CD4-positive, alpha-beta T cell treated with Interleukin-4 for 1 hour (primary cell): ENCODE measurements around the gene AFG3L2.

Experiments
- DNase-seq, 2 donors: peaks; one replicate each; pipeline ENCODE4 v3.0.0-alpha.2; 2020 to 2022

The AFG3L2 gene

GRCh38 chr18:12318857-12319256 is 58.2 kb downstream of the AFG3L2 start:
- no peak for DNase-seq

GRCh38 chr18:12318334-12318697 is 58.7 kb downstream of the AFG3L2 start:
- no peak for DNase-seq

GRCh38 chr18:12317664-12318333 is 59.2 kb downstream of the AFG3L2 start:
- peak in 1 of 2 donors; percentile 23 for DNase-seq

GRCh38 chr18:12315911-12316310 is 61.1 kb downstream of the AFG3L2 start:
- DNase-seq, result no peak

- no peak for DNase-seq
These were observed 61.5 kb downstream of the AFG3L2 start for GRCh38 chr18:12315490-12315889.

GRCh38 chr18:12314591-12315305 is 62.3 kb downstream of the AFG3L2 start:
- no peak for DNase-seq

GRCh38 chr18:12313530-12314245 is 63.3 kb downstream of the AFG3L2 start:
- DNase-seq, result no peak

GRCh38 chr18:12312976-12313375 is 64.1 kb downstream of the AFG3L2 start:
- DNase-seq, result no peak

- DNase-seq, result no peak
These were observed 66.3 kb downstream of the AFG3L2 start for GRCh38 chr18:12310762-12311161.

- DNase-seq, result no peak
These were observed 67.3 kb downstream of the AFG3L2 start for GRCh38 chr18:12309683-12310198.

- DNase-seq, result peak in 1 of 2 donors; percentile 75
These were observed 68.5 kb downstream of the AFG3L2 start for GRCh38 chr18:12308386-12309100.

- DNase-seq, result peak in 1 of 2 donors; percentile 28
These were observed 69.2 kb downstream of the AFG3L2 start, which contains the start of gene TUBB6 for GRCh38 chr18:12307701-12308385. TUBB6 (plus strand) TSS chr18:12308241; CDS start chr18:12308293, 52 bp downstream.

- peak in 1 of 2 donors; percentile 31 for DNase-seq
These were observed 70.0 kb downstream of the AFG3L2 start for GRCh38 chr18:12306752-12307700.

GRCh38 chr18:12305930-12306629 is 70.9 kb downstream of the AFG3L2 start:
- DNase-seq, result no peak

GRCh38 chr18:12305211-12305610 is 71.8 kb downstream of the AFG3L2 start:
- DNase-seq, result no peak

GRCh38 chr18:12304351-12305210 is 72.4 kb downstream of the AFG3L2 start:
- no peak for DNase-seq

GRCh38 chr18:12302391-12303147 is 74.5 kb downstream of the AFG3L2 start:
- no peak for DNase-seq

GRCh38 chr18:12301263-12302005 is 75.6 kb downstream of the AFG3L2 start:
- DNase-seq, result no peak
